HG02943 (cell line): ENCODE measurements around the gene ELOB.

Source experiments
- ATAC-seq: cut with Tn5 transposase; IDR thresholded peaks from one replicate; pipeline ENCODE4 v1.9.1; 2021; ENCODE audit warnings: mild to moderate bottlenecking, low read depth, moderate library complexity; ENCODE audit not compliant: unreplicated experiment

ELOB gene

GRCh38 chr16:2769675-2770056 is 7.4 kb downstream of the ELOB start:
- no peak for ATAC-seq

GRCh38 chr16:2769100-2769529 is 8.0 kb downstream of the ELOB start:
- no peak for ATAC-seq

GRCh38 chr16:2768403-2769089 is 8.5 kb downstream of the ELOB start:
- ATAC-seq: no peak

GRCh38 chr16:2767891-2768290 is 9.2 kb downstream of the ELOB start:
- ATAC-seq: no peak

- no peak for ATAC-seq
These were observed 9.8 kb downstream of the ELOB start for GRCh38 chr16:2767140-2767731.

GRCh38 chr16:2766430-2767139 is 10.5 kb downstream of the ELOB start:
- ATAC-seq: no peak

GRCh38 chr16:2765462-2766404 is 11.3 kb downstream of the ELOB start:
- ATAC-seq: no peak

GRCh38 chr16:2764718-2765117 is 12.4 kb downstream of the ELOB start:
- no peak for ATAC-seq

GRCh38 chr16:2763173-2763572 is 13.9 kb downstream of the ELOB start:
- no peak for ATAC-seq

GRCh38 chr16:2762711-2763110 is 14.4 kb downstream of the ELOB start:
- no peak for ATAC-seq

- ATAC-seq: no peak
These were observed 15.0 kb downstream of the ELOB start for GRCh38 chr16:2761886-2762583.

- ATAC-seq: no peak
These were observed 15.6 kb downstream of the ELOB start for GRCh38 chr16:2761472-2761871.

- no peak for ATAC-seq
These were observed 19.7 kb downstream of the ELOB start for GRCh38 chr16:2757344-2757743.

- ATAC-seq: no peak
These were observed 20.6 kb downstream of the ELOB start for GRCh38 chr16:2756288-2757015.

GRCh38 chr16:2755158-2755557 is 21.9 kb downstream of the ELOB start:
- ATAC-seq: no peak

GRCh38 chr16:2753733-2754020 is 23.4 kb downstream of the ELOB start:
- ATAC-seq: no peak

GRCh38 chr16:2752850-2753732 is 24.0 kb downstream of the ELOB start:
- ATAC-seq: peak; percentile 32

- peak; percentile 75 for ATAC-seq
These were observed 24.8 kb downstream of the ELOB start, which contains the start of gene SRRM2 for GRCh38 chr16:2752035-2752849. TSS of gene SRRM2 (plus strand) at chr16:2752638. CDS start at chr16:2756365, 3,727 bp downstream.
